HepG2 (cell line): ENCODE measurements around the gene JAK1. TPM values are rescaled to one million over a fixed set of nuclear protein-coding genes. Genes with fewer than 3 reads are reported as not detected.

Experiments used
- DMAP1 ChIP-seq: IDR thresholded peaks from 2 replicates; pipeline ENCODE4 v1.6.1; 2016
- FOXC1 ChIP-seq: sonication (generic); formaldehyde crosslinking; IDR thresholded peaks from 2 replicates; pipeline ENCODE4 v1.8.0; 2022; ENCODE audit warnings: mild to moderate bottlenecking, missing genetic modification reagents, borderline replicate concordance
- FOXP1 ChIP-seq, 2 experiments: fragments of 450-650 bp in 1 of 2; IDR thresholded peaks; 2 replicates each; pipeline ENCODE4 v1.6.1; 2017 to 2018; ENCODE audit warnings: antibody characterized with exemption in 1 of 2
- KLF11 ChIP-seq: IDR thresholded peaks from 2 replicates; pipeline ENCODE4 v1.6.1; 2016; ENCODE audit warnings: missing compliant biosample characterization
- KLF9 ChIP-seq: IDR thresholded peaks from 2 replicates; pipeline ENCODE4 v1.6.1; 2016; ENCODE audit warnings: low read depth
- MED8 ChIP-seq: sonication (generic); formaldehyde crosslinking; IDR thresholded peaks from 2 replicates; pipeline ENCODE4 v1.8.1; 2023; ENCODE audit warnings: mild to moderate bottlenecking, missing genetic modification reagents; ENCODE audit not compliant: insufficient replicate concordance
- NR2F6 ChIP-seq, 2 experiments: IDR thresholded peaks; 2 replicates each; pipeline ENCODE4 v1.6.1; 2016; ENCODE audit warnings: antibody characterized with exemption in 1 of 2, mild to moderate bottlenecking in 1 of 2
- RAD51 ChIP-seq: fragments of 450-650 bp; IDR thresholded peaks from 2 replicates; pipeline ENCODE4 v1.6.1; 2016; ENCODE audit warnings: borderline replicate concordance
- ZBTB7A ChIP-seq: sonication (generic); formaldehyde crosslinking; IDR thresholded peaks from 2 replicates; pipeline ENCODE4 v1.8.0; 2022; ENCODE audit warnings: mild to moderate bottlenecking, missing genetic modification reagents
- ZNF256 ChIP-seq: sonication (generic); formaldehyde crosslinking; conservative IDR thresholded peaks from 2 replicates; pipeline ENCODE4 v1.4.0; 2020; ENCODE audit warnings: missing genetic modification reagents
- ZNF274 ChIP-seq: sonication (generic); formaldehyde crosslinking; IDR thresholded peaks from 2 replicates; pipeline ENCODE4 v1.5.1; 2020; ENCODE audit warnings: mild to moderate bottlenecking, missing genetic modification reagents
- ZNF556 ChIP-seq: sonication (generic); formaldehyde crosslinking; IDR thresholded peaks from 2 replicates; pipeline ENCODE4 v1.4.0; 2020; ENCODE audit warnings: mild to moderate bottlenecking, missing genetic modification reagents, borderline replicate concordance
- ZNF660 ChIP-seq: sonication (generic); formaldehyde crosslinking; IDR thresholded peaks from 2 replicates; pipeline ENCODE4 v1.5.1; 2020; ENCODE audit warnings: mild to moderate bottlenecking, low read depth, missing genetic modification reagents, borderline replicate concordance
- ZNF850 ChIP-seq: sonication (generic); formaldehyde crosslinking; conservative IDR thresholded peaks from 2 replicates; pipeline ENCODE4 v1.9.0; 2021; ENCODE audit warnings: mild to moderate bottlenecking, missing genetic modification reagents
- ZSCAN9 ChIP-seq: IDR thresholded peaks from 2 replicates; pipeline ENCODE4 v1.6.1; 2016; ENCODE audit warnings: borderline replicate concordance
- polyA plus RNA-seq, 8 experiments: library from polyadenylated mRNA; depleted of rRNA in 3 of 8; stranded (reverse) in 7 of 8; unstranded in 1 of 8; fragments of >200 nt; fragmentation: Illumina TruSeq in 4 of 8; extraction: Trizol in 4 of 8; gene quantifications; 2 replicates each; pipeline versions ENCODE4 v1.2.1 to v1.2.3, GENCODE V29; 2011 to 2016; ENCODE audit warnings: low read depth in 4 of 8, missing spikeins in 1 of 8, mixed read lengths in 1 of 8; ENCODE audit not compliant: insufficient read depth in 1 of 8
- total RNA-seq, 5 experiments: library from RNA; depleted of rRNA; stranded (reverse); fragments of >200 nt; fragmentation: Illumina TruSeq; extraction: Trizol; gene quantifications; 2 replicates each; pipeline ENCODE4 v1.2.3, GENCODE V29; 2016; ENCODE audit warnings: low read depth in 1 of 5
- TF ChIP-seq, protein P1 (sequence below): sonication (generic); formaldehyde crosslinking; IDR thresholded peaks from 2 replicates; pipeline ENCODE4 v1.8.0; 2022; ENCODE audit warnings: mild to moderate bottlenecking, missing genetic modification reagents; ENCODE audit not compliant: insufficient replicate concordance
- TF ChIP-seq, protein P2 (sequence below): sonication (generic); formaldehyde crosslinking; IDR thresholded peaks from 2 replicates; pipeline ENCODE4 v1.5.0; 2020; ENCODE audit warnings: mild to moderate bottlenecking, missing genetic modification reagents, moderate library complexity
- TF ChIP-seq, protein P3 (sequence below): sonication (generic); formaldehyde crosslinking; IDR thresholded peaks from 2 replicates; pipeline ENCODE4 v1.4.0; 2020; ENCODE audit warnings: missing genetic modification reagents, mild to moderate bottlenecking, borderline replicate concordance
- TF ChIP-seq, protein P4 (sequence below): IDR thresholded peaks from 2 replicates; pipeline ENCODE4 v1.6.1; 2012; ENCODE audit warnings: low read depth, low read length, improper control_type of control experiment
- TF ChIP-seq, protein P5 (sequence below): IDR thresholded peaks from 2 replicates; pipeline ENCODE4 v1.6.1; 2018; ENCODE audit warnings: missing genetic modification reagents

The JAK1 gene
- total and polyA plus RNA-seq, 2 of the 13 experiments (the other 11 are each of a cell fraction or from before 2014, with no cell fraction given), result 23.9 to 42.4 TPM

DNA sequence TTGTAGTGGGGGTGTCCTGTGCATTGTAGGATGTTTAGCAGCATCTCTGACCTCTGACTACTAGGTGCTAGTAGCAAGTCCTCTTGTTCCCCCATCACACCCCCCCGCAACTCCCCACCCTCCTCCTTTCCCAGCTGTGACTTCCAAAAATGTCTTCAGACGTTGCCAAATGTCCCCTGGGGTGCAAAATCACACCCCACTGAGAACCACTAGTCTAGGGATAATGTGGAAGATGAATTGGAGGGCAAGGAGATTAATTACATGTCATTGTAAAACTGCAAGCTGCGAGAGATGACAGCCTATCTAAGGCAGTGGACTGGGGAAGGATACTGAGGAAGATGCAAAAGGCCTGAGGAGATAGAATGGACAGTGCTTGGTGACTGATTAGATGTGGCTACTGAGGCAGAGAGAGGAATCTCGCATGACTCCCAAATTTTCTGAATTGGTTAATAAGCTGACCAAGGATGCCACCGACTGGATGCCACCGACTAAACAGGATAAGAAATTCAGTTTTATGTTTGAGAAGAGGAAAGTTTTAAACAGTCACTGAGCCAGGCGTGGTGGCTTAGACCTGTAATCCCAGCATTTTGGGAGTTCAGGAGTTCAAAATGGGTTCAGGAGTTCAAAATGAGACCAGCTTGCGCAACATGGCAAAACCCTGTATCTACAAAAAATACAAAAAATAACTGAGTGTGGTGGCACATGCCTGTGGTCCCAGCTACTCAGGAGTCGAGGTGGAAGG, 3.1 kb upstream of the JAK1 start (continued):
- TF ChIP-seq, protein P1, sequence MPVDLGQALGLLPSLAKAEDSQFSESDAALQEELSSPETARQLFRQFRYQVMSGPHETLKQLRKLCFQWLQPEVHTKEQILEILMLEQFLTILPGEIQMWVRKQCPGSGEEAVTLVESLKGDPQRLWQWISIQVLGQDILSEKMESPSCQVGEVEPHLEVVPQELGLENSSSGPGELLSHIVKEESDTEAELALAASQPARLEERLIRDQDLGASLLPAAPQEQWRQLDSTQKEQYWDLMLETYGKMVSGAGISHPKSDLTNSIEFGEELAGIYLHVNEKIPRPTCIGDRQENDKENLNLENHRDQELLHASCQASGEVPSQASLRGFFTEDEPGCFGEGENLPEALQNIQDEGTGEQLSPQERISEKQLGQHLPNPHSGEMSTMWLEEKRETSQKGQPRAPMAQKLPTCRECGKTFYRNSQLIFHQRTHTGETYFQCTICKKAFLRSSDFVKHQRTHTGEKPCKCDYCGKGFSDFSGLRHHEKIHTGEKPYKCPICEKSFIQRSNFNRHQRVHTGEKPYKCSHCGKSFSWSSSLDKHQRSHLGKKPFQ (CRISPR knock-in tag), result no peak
- TF ChIP-seq ZNF850, result no peak
- no peak for TF ChIP-seq ZNF660 (CRISPR knock-in tag)
- no peak for TF ChIP-seq FOXC1 (CRISPR knock-in tag)
- TF ChIP-seq ZNF556 (CRISPR knock-in tag), result no peak
- no peak for TF ChIP-seq ZNF256 (CRISPR knock-in tag)
- peak; percentile 50; the same call in 1 of the 2 replicates for TF ChIP-seq DMAP1
- TF ChIP-seq, protein P2, sequence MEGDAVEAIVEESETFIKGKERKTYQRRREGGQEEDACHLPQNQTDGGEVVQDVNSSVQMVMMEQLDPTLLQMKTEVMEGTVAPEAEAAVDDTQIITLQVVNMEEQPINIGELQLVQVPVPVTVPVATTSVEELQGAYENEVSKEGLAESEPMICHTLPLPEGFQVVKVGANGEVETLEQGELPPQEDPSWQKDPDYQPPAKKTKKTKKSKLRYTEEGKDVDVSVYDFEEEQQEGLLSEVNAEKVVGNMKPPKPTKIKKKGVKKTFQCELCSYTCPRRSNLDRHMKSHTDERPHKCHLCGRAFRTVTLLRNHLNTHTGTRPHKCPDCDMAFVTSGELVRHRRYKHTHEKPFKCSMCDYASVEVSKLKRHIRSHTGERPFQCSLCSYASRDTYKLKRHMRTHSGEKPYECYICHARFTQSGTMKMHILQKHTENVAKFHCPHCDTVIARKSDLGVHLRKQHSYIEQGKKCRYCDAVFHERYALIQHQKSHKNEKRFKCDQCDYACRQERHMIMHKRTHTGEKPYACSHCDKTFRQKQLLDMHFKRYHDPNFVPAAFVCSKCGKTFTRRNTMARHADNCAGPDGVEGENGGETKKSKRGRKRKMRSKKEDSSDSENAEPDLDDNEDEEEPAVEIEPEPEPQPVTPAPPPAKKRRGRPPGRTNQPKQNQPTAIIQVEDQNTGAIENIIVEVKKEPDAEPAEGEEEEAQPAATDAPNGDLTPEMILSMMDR (CRISPR knock-in tag), result peak; percentile 40
- no peak for TF ChIP-seq RAD51
- TF ChIP-seq ZSCAN9 (CRISPR knock-in tag), result no peak
- peak; percentile 43; the same call in 1 of the 2 replicates for TF ChIP-seq NR2F6 (IDR thresholded peaks at IDR 0.05)
- TF ChIP-seq NR2F6 (CRISPR knock-in tag; IDR thresholded peaks at IDR 0.05), result peak; percentile 61
- TF ChIP-seq, protein P3, sequence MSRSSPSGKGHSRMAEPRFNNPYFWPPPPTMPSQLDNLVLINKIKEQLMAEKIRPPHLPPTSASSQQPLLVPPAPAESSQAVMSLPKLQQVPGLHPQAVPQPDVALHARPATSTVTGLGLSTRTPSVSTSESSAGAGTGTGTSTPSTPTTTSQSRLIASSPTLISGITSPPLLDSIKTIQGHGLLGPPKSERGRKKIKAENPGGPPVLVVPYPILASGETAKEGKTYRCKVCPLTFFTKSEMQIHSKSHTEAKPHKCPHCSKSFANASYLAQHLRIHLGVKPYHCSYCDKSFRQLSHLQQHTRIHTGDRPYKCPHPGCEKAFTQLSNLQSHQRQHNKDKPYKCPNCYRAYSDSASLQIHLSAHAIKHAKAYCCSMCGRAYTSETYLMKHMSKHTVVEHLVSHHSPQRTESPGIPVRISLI (CRISPR knock-in tag), result peak; percentile 66; the same call in 1 of the 2 replicates
- TF ChIP-seq ZNF274 (CRISPR knock-in tag), result no peak
- no peak for TF ChIP-seq KLF11 (CRISPR knock-in tag)
- TF ChIP-seq KLF9 (CRISPR knock-in tag), result no peak
- no peak for TF ChIP-seq FOXP1 (IDR thresholded peaks at IDR 0.05)
- no peak for TF ChIP-seq FOXP1 (CRISPR knock-in tag; IDR thresholded peaks at IDR 0.05)
- TF ChIP-seq MED8 (CRISPR knock-in tag), result no peak
- TF ChIP-seq, protein P4, sequence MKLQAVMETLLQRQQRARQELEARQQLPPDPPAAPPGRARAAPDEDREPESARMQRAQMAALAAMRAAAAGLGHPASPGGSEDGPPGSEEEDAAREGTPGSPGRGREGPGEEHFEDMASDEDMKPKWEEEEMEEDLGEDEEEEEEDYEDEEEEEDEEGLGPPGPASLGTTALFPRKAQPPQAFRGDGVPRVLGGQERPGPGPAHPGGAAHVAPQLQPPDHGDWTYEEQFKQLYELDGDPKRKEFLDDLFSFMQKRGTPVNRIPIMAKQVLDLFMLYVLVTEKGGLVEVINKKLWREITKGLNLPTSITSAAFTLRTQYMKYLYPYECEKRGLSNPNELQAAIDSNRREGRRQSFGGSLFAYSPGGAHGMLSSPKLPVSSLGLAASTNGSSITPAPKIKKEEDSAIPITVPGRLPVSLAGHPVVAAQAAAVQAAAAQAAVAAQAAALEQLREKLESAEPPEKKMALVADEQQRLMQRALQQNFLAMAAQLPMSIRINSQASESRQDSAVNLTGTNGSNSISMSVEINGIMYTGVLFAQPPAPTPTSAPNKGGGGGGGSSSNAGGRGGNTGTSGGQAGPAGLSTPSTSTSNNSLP, result no peak
- TF ChIP-seq, protein P5, sequence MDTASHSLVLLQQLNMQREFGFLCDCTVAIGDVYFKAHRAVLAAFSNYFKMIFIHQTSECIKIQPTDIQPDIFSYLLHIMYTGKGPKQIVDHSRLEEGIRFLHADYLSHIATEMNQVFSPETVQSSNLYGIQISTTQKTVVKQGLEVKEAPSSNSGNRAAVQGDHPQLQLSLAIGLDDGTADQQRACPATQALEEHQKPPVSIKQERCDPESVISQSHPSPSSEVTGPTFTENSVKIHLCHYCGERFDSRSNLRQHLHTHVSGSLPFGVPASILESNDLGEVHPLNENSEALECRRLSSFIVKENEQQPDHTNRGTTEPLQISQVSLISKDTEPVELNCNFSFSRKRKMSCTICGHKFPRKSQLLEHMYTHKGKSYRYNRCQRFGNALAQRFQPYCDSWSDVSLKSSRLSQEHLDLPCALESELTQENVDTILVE (CRISPR knock-in tag), result no peak
- no peak for TF ChIP-seq ZBTB7A (CRISPR knock-in tag)
